Peyer's patch (tissue), 4 donors: Measurements from ENCODE around the gene C1QTNF2. TPM values are rescaled to one million over a fixed set of nuclear protein-coding genes. Genes with fewer than 3 reads are reported as not detected.

Source experiments
- DNase-seq, 3 donors: peaks; one replicate each; pipeline ENCODE4 v3.0.0-alpha.2; 2017 to 2019
- H3K27ac ChIP-seq, 4 donors: fragments of 200-600 bp; sonication (generic); one replicate each; pipeline ENCODE4 v1.5.1; 2016 to 2019
- H3K27me3 ChIP-seq, 2 donors: fragments of 200-600 bp; sonication (generic); one replicate each; pipeline ENCODE4 v1.5.1; 2019
- H3K36me3 ChIP-seq, 3 donors: fragments of 200-600 bp; sonication (generic); one replicate each; pipeline ENCODE4 v1.5.1; 2016 to 2019
- H3K4me1 ChIP-seq, 4 donors: fragments of 200-600 bp; sonication (generic); one replicate each; pipeline ENCODE4 v1.5.1; 2016 to 2019
- H3K4me3 ChIP-seq, 4 donors: fragments of 200-600 bp; sonication (generic); 1 replicate in 3 of 4; 2 replicates in 1 of 4; pipeline ENCODE4 v1.5.1; 2016 to 2019; ENCODE audit warnings: mild to moderate bottlenecking in 1 of 4
- H3K9me3 ChIP-seq, 4 donors: fragments of 200-600 bp; sonication (generic); one replicate each; pipeline ENCODE4 v1.5.1; 2016 to 2019; ENCODE audit warnings: mild to moderate bottlenecking in 1 of 4
- CTCF ChIP-seq, 6 experiments: fragments of 450-650 bp in 4 of 6; fragments of 200-600 bp in 2 of 6; sonication (generic) in 1 of 6; IDR thresholded peaks; one replicate each; pipeline ENCODE4 v1.5.1; 2017 to 2019; ENCODE audit warnings: antibody characterized with exemption in 6 of 6, mild to moderate bottlenecking in 3 of 6, moderate library complexity in 1 of 6
- POLR2A ChIP-seq, 2 donors: fragments of 450-650 bp; IDR thresholded peaks; one replicate each; pipeline ENCODE4 v1.5.1; 2017; ENCODE audit warnings: antibody characterized with exemption in 2 of 2, mild to moderate bottlenecking in 2 of 2, moderate library complexity in 2 of 2
- total RNA-seq, 4 donors: library from RNA; depleted of rRNA; stranded (reverse); fragments of >200 nt; gene quantifications; one replicate each; pipeline ENCODE4 v1.1.0, GENCODE V29; 2016

C1QTNF2 gene
- total RNA-seq, 4 donors from 2014 or later = 0.54 to 2.8 (median 0.88) TPM; not detected in 1

GRCh38 chr5:160352308-160352707 lies 18.1 kb downstream of the C1QTNF2 start:
- Histone ChIP-seq H3K4me3 (no peak overlapping the region), H3K27me3 (no peaks in the 10 kb centered on the region), H3K27ac (no peak overlapping the region), H3K36me3 (no peaks in the 10 kb centered on the region), H3K4me1 (peaks cover 0 to 4% (median 0%) of the 10 kb centered on the region in 4 donors), H3K9me3 (no peaks in the 10 kb centered on the region)
- DNase-seq = no peak
- no peak for TF ChIP-seq CTCF (IDR thresholded peaks at IDR 0.05)

- DNase-seq = no peak
- no peaks in the 10 kb centered on the region for H3K36me3 ChIP-seq
- no peaks in the 10 kb centered on the region for H3K9me3 ChIP-seq
- no peak overlapping the region for H3K4me3 ChIP-seq
- H3K27ac ChIP-seq = no peak overlapping the region
- no peaks in the 10 kb centered on the region for H3K27me3 ChIP-seq
- TF ChIP-seq POLR2A (IDR thresholded peaks at IDR 0.05) = no peak
- H3K4me1 ChIP-seq = peaks cover 0 to 7% (median 0%) of the 10 kb centered on the region in 4 donors
Observed at GRCh38 chr5:160349935-160350303, 20.5 kb downstream of the C1QTNF2 start.

- no peaks in the 10 kb centered on the region for H3K27me3 ChIP-seq
- H3K36me3 ChIP-seq = no peaks in the 10 kb centered on the region
- peaks cover 0 to 9% (median 0%) of the 10 kb centered on the region in 4 donors for H3K4me1 ChIP-seq
- no peak overlapping the region for H3K27ac ChIP-seq
- H3K9me3 ChIP-seq = no peaks in the 10 kb centered on the region
- no peak for DNase-seq
- TF ChIP-seq CTCF (IDR thresholded peaks at IDR 0.05) = no peak
- no peak for TF ChIP-seq POLR2A (IDR thresholded peaks at IDR 0.05)
- H3K4me3 ChIP-seq = no peak overlapping the region
Observed at GRCh38 chr5:160349249-160349934, 21.0 kb downstream of the C1QTNF2 start.

- no peaks in the 10 kb centered on the region for H3K27me3 ChIP-seq
- peaks cover 0 to 9% (median 0%) of the 10 kb centered on the region in 4 donors for H3K4me1 ChIP-seq
- no peak overlapping the region for H3K27ac ChIP-seq
- no peaks in the 10 kb centered on the region for H3K9me3 ChIP-seq
- DNase-seq = no peak
- no peak overlapping the region for H3K4me3 ChIP-seq
- no peaks in the 10 kb centered on the region for H3K36me3 ChIP-seq
- TF ChIP-seq POLR2A (IDR thresholded peaks at IDR 0.05) = no peak
- no peak for TF ChIP-seq CTCF (IDR thresholded peaks at IDR 0.05)
Observed at GRCh38 chr5:160348080-160348479, 22.3 kb downstream of the C1QTNF2 start.

GRCh38 chr5:160347448-160347847 lies 23.0 kb downstream of the C1QTNF2 start:
- Histone ChIP-seq H3K36me3 (no peaks in the 10 kb centered on the region), H3K4me3 (no peak overlapping the region), H3K4me1 (peaks cover 0 to 9% (median 0%) of the 10 kb centered on the region in 4 donors), H3K27ac (no peak overlapping the region), H3K9me3 (no peaks in the 10 kb centered on the region), H3K27me3 (no peaks in the 10 kb centered on the region)
- no peak for TF ChIP-seq CTCF (IDR thresholded peaks at IDR 0.05)
- TF ChIP-seq POLR2A (IDR thresholded peaks at IDR 0.05) = no peak
- DNase-seq = no peak

- Histone ChIP-seq H3K9me3 (no peaks in the 10 kb centered on the region), H3K4me1 (peaks cover 0 to 9% (median 0%) of the 10 kb centered on the region in 4 donors), H3K27ac (no peak overlapping the region), H3K4me3 (no peak overlapping the region), H3K36me3 (no peaks in the 10 kb centered on the region), H3K27me3 (no peaks in the 10 kb centered on the region)
- no peak for DNase-seq
- no peak for TF ChIP-seq POLR2A (IDR thresholded peaks at IDR 0.05)
- TF ChIP-seq CTCF (IDR thresholded peaks at IDR 0.05) = no peak
Observed at GRCh38 chr5:160342413-160342941, 27.9 kb downstream of the C1QTNF2 start.
